HG02840 (cell line): ENCODE data around the gene NUDCD2.

Source experiments
- ATAC-seq: cut with Tn5 transposase; IDR thresholded peaks from one replicate; pipeline ENCODE4 v1.9.1; 2021; ENCODE audit warnings: mild to moderate bottlenecking, moderate library complexity, moderate number of reproducible peaks; ENCODE audit not compliant: unreplicated experiment, low FRiP score

Gene NUDCD2, protein sequence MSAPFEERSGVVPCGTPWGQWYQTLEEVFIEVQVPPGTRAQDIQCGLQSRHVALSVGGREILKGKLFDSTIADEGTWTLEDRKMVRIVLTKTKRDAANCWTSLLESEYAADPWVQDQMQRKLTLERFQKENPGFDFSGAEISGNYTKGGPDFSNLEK

DNA sequence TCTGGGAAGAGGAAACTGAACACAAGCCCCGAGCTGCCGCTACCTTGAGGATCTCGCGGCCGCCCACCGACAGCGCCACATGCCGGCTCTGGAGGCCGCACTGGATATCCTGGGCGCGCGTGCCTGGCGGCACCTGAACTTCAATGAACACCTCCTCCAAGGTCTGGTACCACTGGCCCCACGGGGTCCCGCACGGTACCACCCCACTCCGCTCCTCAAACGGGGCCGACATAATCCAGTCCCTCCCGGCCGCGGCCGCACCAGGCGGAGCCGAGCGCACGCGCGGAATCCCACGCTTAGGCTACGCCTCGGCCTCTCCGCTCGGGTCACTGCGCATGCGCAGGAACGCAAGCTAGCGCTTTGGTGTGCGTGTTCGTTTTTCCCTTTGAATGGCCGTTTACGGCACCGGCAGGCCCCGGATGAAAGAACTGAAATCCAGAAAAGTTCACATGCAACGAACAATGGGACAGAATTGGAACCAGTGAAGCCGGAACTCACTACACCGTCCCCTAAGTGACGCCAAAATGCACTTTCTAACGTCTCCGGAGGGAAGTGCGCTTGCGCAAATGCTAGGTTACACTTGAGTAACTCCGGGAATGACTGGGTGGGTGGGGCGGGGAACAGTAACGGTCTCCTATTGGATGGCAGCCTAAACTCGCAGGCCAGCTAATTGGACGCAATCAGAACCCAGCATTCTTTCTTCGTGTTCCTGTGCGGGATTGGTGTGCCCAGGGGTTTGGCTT is at the start of gene NUDCD2:
TSS of gene NUDCD2 (minus strand) at position 284 of the 743 bp plus-strand sequence. CDS start at position 232, 52 bp downstream.
- ATAC-seq: peak; percentile 75

DNA sequence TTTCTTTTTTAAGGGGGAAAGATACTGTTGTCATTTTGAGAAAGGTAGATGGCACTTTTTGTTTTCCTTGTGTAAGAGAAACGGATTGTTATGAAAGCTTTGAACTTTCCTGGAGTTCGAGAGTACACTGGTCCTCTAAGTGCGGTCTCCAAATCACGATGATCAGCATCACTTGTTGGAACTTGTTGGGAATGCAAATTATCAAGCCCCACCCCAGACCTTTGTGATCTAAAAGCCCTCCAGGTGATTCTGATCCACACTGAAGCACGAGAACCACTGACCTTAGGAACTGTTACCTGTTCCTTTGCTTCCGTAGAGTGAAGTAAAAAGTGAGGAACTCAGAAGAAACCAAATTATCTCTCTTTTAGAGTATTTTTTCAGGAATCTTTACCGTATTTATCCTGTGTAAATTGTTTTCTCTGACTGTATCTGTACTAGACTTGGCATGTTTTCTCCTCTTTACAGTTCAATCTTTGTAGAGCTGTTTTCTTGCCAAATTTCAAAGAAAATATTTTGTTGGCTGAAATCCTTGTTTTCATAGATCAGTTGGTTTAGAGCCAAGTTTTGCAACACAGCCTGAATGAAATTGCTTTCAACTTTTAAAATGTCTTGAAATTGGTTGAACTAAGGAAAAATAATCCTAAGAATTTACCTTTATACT is 49.5 kb upstream of the NUDCD2 start:
- ATAC-seq: no peak

DNA sequence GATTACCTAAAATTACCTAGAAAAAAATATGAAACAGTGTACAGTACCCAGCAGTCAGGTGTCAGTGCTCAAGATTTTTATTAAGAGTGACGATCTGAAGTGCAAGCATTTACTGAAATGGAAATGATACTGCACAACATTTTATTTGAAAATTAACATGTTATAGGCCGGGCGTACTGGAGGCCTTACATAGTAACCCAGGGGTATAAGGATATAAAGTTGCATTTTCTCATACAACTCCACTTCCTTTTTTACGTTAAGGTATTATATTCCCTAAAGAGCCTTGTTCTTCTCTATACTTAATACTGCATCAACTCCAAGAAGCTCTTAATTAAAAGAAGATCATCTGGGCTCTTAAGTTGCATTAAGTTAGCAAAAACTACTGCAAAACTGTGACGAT is 48.9 kb upstream of the NUDCD2 start:
- ATAC-seq: no peak

DNA sequence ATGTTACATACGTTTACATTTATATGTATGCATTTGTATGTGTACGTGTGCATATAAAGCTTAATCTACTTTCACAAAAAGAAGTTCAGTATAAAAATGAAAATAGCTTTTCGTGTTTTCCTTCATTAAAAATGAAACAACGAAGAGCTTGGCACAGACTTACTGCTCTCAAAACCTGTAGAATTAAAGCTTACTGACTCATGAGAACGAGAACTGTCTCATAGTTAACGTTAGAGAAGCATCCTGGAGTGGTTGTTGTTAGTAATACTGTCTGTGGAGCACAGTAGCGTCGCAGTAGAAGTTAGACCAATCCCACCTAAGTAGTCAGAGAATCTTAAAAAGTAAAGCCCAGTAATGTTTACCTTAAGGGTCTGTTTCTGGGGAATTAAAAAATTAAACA is 46.8 kb upstream of the NUDCD2 start:
- ATAC-seq: no peak

DNA sequence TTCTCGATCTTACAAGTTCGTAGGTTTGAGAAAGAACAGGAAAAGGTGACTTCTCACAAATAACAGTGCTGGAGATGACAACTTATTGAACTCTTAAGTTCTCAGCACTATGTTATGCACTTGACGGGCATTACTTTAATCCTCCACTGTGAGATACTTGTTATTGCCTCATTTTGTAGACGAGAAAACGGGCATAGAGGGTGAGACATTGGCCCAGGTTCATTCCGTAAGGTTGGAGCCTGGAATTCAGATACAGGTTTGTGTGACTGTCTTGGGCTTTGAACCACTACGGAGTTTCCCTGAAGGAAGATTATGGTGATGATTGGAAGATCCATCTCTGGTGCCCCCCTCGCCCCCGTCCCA is 46.2 kb upstream of the NUDCD2 start:
- peak; percentile 20 for ATAC-seq

DNA sequence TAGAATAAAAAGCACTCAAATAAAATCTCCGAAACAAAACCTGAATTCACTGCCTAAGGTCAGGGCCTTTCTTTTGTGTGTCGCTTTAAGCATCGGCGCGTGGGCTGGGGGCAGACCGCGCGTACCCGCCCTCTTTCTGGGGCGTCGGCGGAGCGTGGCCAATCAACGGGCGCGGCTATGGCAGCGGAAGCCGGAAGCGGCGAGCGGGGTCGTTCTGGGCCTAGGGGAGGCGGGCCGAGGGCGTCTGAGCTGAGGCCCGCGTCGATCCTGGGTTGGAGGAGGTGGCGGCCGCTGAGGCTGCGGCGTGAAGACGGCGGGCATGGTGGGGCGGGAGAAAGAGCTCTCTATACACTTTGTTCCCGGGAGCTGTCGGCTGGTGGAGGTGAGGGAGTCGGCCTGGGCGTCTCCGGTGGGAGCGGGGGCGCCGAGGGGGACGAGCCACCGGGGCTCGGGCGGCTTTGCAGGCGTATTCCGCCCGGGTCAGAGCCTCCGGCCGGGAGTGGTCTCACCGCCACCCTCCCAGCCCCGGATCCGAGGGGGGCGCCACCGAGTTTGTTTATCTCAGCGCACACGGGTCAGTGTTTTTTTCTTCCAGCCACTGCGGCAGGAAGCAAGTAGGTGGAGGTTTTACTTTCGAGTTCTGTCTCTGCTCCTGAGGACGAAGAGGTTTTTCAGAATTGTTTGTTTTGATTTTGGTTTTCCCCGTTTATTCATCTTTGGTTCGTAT is 45.6 kb upstream of the NUDCD2 start, which contains the start of gene MAT2B:
TSS of gene MAT2B (plus strand) at position 252 of the 727 bp plus-strand sequence. CDS start at position 320, 68 bp downstream.
- peak; percentile 92 for ATAC-seq

DNA sequence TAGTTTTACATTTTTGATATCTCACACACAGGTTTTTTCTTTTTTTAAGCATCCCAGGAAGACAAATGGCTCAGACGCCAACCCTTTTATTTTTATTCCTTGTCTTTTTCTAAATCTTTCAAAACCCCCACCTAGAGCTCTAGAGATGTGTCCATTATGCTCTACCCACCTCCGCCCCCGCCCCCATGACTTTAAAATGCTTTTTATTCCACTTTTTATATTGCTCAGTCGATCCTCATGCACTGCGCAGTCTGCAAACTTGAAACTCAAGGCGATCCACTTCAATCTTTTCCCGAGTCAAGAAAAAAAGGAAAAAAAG is 45.1 kb upstream of the NUDCD2 start:
- no peak for ATAC-seq

DNA sequence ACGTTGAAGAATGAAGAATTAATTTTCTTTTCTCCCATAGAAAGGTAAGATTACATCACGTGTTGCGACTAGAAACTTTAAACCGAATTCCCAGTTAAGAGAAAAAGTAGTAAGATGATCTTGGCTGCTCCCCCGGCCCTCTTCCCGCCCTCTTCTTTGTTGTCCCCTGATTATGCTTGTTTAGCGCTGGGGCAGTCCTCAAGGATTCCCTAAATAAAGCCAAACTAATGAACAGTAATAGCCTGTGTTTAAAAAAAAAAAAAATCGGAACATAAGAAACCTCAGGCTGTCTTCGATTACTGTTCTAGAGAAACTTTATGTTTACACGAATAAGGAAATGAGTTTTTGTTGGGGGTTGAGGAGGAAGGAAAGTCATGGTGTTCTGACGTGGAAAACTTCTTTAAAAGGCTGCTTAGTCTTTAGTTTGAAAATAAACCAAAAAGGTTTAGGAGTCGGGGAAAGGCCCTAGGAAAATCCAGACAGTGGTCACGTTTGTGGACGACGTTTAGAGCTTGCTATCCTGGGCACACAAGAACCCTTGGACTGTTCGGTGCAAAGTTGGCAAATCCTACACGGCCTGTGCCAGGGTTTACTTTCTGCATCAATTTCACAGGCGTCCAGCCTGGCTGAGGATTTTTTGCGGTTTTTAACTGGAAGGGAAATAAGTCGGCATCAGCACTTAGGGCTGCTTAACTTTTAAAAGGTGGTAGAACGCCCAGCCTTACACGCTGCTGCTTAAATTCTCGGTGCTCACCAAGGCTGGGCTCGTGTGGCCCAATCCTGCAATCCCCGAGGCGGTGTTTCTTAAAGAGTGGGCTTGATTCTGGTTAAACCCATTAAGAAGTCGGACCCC is 44.4 kb upstream of the NUDCD2 start:
- ATAC-seq: no peak

DNA sequence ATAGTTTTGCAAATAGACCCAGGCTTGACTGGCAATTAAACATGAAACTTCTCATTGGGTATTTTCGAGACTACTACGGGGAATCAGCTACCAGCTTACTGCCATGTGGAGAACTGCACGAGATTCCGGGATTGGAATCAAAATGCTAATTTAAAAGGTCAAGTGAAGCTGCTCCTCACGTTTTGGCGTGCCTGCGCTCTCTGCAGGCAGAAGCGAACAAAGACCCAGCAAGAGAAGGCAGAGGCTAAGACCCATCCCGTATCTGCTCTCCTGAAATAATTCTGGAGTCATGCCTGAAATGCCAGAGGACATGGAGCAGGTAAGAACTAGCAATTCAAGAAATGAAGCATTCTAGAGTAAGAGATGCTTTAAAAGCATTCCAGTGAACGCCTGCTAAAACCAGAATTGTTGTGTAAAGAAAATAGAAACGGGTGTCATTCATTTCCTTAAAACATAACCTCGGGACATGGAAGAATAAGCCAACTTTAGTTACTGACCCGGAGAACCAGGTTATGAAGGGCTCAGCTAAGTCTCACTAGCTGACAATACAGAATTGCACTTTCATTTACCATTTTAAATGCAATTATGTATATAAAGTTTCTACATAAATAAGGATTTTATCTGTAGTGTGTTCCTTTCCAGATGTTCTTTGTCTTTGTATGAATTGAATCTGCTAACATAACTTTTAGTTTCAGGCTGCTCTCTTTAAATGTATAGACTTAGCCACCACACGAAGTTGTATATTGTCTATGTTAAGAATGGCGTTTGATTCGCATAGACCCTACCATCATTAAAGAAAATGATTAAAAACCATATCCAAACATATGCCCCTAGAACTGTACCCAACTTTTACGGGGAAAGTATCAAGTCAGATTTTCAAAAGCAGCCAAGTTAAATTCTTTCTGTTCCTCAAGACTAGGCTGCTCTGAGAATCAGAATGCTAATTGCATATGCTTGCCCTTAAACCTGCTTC is 43.5 kb upstream of the NUDCD2 start:
- no peak for ATAC-seq

DNA sequence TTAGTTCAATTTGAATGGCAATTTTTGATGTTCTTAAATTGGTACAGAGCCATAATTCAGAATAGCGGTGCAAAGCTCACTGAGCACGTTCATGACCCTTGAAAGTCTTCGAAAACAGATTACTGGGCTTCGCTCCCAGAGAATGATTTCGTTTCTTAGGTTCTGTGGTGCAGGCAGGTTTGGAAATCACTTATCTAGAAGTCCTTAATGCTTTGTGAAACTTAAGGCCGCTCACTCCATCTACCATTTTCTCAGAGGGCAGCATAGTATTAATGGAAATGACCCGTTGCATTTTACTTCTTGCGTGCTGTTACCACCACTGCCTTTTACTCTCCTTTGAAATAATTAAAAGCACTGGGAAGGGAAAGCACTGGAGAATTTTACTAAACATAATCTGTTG is 42.6 kb upstream of the NUDCD2 start:
- no peak for ATAC-seq

DNA sequence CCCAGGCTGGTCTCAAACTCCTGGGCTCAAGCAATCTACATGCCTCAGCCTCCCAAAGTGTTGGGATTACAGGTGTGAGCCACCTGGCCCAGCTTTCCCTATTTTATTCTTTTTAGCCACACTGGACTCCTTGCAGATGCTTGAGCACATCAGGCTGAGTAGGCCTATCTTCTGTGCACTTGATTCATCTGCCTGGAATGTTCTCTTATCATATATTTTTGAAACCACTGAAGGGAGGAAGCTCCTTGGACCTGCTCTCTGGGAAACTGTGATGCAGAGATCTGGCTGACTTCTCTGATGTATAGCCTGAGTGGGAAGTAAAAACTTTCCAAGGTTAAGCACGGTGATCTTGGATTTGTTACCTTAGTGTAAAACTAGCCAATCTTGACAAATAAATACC is 39.0 kb upstream of the NUDCD2 start:
- no peak for ATAC-seq

DNA sequence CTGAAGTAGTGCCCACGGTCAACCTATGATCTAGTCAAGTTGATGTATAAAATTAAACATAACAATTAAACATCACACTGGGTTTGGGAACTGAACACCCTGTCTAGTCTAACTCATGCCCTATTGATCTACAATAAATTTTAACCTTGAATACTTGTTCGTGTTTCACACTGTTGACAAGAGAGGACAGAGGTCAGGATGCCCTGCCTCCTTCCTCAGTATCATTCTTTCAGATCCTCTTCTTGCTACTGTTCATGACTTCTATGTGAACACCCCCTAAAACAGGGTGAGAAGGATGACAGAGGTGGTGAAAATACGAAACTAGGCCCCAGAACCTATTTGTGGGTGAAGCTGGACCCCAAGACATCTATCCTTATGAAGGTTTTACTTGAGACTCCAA is 37.4 kb upstream of the NUDCD2 start:
- ATAC-seq: no peak

DNA sequence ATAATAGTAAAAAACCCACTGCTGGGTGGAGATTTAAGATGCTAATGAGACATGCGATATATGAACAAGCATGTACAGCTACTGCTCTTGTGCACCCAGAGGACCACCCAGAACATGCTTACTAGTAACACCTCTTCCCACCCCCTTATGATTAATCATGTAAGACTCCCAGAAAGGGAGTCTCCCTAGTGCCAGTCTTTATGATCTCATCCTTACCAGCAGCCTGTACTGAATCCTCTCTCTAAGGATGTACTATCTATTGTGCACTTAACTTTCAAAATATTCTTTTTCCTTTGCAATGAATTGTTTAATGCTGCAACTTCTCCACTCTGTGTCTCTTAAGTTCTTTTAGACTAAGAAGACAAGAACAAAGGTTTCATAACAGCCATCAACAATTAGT is 36.4 kb upstream of the NUDCD2 start:
- no peak for ATAC-seq

DNA sequence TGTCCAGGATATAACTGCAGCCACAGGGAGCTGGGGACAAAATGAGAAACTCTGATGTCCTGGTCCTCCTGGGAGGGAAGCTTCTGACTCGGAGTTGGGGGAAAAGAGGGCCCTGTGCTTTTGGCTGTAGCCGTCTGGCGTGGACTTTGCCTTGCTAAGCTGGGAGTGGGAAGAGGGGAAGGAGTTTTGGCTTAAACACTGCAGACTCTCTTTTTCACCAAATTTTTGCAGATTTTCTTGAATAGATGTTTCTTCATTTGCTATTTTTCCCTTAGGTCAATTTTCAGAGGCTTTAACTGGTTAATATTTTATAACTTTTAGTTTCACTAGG is 29.8 kb upstream of the NUDCD2 start:
- no peak for ATAC-seq

DNA sequence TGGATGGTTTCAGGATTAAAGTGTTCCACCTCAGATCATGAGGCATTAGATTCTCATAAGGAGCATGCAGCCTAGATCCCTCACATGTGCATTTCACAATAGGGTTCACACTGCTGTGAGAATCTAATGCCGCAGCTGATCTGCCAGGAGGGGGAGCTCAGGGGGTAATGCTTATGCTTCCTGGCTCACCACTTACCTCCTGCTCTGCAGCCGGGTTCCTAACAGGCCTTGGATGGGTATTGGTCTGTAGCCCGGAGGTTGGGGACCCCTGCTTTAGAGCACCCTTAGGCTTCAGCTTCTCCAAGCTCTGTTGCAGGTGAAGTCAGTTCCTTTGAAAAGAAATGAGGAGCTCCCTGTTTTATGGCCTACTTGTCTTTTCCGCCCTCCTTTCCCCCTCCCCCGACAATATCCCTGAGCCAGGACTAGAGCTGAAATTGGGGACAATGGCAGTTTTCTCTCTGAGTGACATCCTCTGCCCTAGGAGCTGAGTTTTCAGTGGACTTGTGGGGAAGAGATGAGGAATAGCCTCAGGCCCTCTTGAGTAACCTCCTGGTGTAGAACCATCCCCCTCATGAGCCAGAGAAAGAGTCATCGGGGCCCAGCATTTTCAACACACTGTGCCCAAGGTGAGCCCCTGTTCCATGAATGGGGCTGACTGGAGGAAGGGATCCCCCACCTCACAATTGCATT is 29.3 kb upstream of the NUDCD2 start:
- ATAC-seq: no peak

DNA sequence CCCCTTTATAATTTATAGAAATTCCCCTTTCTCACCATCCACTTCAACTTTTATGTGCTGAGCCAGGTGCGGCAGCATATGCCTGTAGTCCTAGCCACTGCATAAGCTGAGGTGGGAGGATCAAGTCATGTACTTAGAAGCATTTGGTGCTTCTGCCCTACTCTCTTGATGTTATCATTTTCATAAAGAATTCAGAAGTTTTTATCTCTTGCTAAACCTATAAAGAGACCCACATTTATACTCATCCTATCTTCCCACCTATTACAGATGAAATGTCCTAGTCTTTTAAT is 19.0 kb upstream of the NUDCD2 start:
- no peak for ATAC-seq

DNA sequence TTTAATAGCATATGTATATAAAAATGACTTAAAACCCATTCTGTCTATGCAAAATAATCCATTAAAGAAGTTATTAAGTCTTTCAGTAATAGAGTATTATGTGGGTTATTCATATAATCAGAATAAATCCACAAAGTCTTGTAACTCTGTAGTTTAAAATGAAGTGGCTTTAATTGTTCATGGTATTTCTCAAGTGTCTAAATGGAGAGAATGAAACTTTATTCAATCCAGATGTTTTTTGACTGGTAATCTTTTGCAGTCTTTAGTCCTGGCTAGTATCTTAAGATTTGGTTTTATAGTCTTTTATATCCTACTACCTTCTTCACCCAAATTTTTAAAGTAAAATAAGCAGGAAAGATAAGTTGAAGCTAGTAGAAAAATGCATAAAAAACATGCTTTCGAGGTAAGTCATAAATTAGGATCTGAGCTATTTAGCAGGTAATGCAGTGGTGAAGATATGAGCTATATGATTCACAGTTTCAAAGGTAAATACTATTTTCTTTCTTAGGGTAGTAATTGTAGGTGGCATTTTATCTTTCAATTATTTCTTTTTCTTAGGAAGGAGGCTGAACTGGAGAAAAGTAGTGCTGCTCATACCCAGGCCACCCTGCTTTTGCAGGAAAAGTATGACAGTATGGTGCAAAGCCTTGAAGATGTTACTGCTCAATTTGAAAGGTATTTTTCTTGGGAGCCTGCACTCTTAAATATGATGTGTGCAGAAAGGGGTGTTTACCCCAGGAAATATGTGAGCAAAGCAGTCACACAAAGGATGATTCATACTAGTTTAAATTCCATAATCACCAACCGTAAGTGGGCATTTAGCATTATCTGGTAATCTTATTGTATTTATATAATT is 18.5 kb upstream of the NUDCD2 start:
- no peak for ATAC-seq

DNA sequence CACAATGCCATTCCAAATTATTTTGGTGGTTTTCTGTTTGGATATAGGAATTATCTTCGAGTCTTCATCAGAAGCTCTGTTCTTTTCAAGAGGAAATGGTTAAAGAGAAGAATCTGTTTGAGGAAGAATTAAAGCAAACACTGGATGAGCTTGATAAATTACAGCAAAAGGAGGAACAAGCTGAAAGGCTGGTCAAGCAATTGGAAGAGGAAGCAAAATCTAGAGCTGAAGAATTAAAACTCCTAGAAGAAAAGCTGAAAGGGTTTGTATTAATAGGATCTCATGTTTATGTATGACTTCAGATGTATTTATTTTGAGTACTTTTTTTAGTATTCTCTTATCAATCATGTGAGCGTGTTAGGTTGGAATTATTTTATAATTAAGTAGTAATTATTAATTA is 15.5 kb upstream of the NUDCD2 start:
- no peak for ATAC-seq
